K562 (cell line): ENCODE data around the gene CAPN12. TPM values are rescaled to one million over a fixed set of nuclear protein-coding genes. Genes with fewer than 3 reads are reported as not detected.

Experiments
- BHLHE40 ChIP-seq: IDR thresholded peaks from 2 replicates; pipeline ENCODE4 v1.6.1; 2011; ENCODE audit warnings: low read length, improper control_type of control experiment
- POLR2AphosphoS2 ChIP-seq: IDR thresholded peaks from 2 replicates; pipeline ENCODE4 v1.6.1; 2012; ENCODE audit warnings: low read length, improper control_type of control experiment
- PTRF ChIP-seq: fragments of 450-650 bp; IDR thresholded peaks from 2 replicates; pipeline ENCODE4 v1.6.1; 2016; ENCODE audit warnings: mild to moderate bottlenecking, missing genetic modification characterization, missing compliant biosample characterization
- RBM22 ChIP-seq: fragments of 200-400 bp; formaldehyde crosslinking; IDR thresholded peaks from 2 replicates; pipeline ENCODE4 v1.6.1; 2018; ENCODE audit warnings: low read length, low read depth; ENCODE audit not compliant: poor library complexity, severe bottlenecking
- RCOR1 ChIP-seq, 2 experiments: IDR thresholded peaks; 2 replicates each; pipeline ENCODE4 v1.6.1; 2012; ENCODE audit warnings: low read depth in 2 of 2, low read length in 2 of 2, borderline replicate concordance in 1 of 2, improper control_type of control experiment in 1 of 2
- RREB1 ChIP-seq: fragments of 250-450 bp; sonication (Bioruptor Pico); IDR thresholded peaks from 2 replicates; pipeline ENCODE4 v1.4.0; 2020
- TAF15 ChIP-seq: fragments of 200-400 bp; formaldehyde crosslinking; IDR thresholded peaks from 2 replicates; pipeline ENCODE4 v1.6.1; 2017; ENCODE audit warnings: mild to moderate bottlenecking, low read depth, low read length, moderate library complexity
- UBTF ChIP-seq, 2 experiments: IDR thresholded peaks; 2 replicates each; pipeline ENCODE4 v1.6.1; 2012; ENCODE audit warnings: improper control_type of control experiment in 2 of 2, low read depth in 2 of 2, low read length in 2 of 2, borderline replicate concordance in 1 of 2
- USF2 ChIP-seq: sonication (generic); formaldehyde crosslinking; IDR thresholded peaks from 2 replicates; pipeline ENCODE4 v1.5.0; 2020; ENCODE audit warnings: missing genetic modification reagents
- ZNF592 ChIP-seq: fragments of 450-650 bp; IDR thresholded peaks from 2 replicates; pipeline ENCODE4 v1.6.1; 2017; ENCODE audit warnings: antibody characterized with exemption, mild to moderate bottlenecking
- polyA plus RNA-seq, 8 experiments: library from polyadenylated mRNA; depleted of rRNA in 4 of 8; stranded (reverse) in 5 of 8; unstranded in 3 of 8; fragments of >200 nt; fragmentation: Nextera tagmentation in 2 of 8; fragmentation: Illumina TruSeq in 1 of 8; extraction: Ambion mirVana in 2 of 8; extraction: Trizol in 1 of 8; gene quantifications; 2 replicates each; pipeline versions ENCODE4 v1.2.1 to v1.2.3, GENCODE V29; 2011 to 2014; ENCODE audit warnings: inconsistent platforms in 1 of 8, missing spikeins in 1 of 8
- total RNA-seq, 7 experiments: library from RNA; depleted of rRNA in 6 of 7; stranded (reverse); fragments of >200 nt in 6 of 7; fragmentation: Illumina TruSeq in 2 of 7; extraction: Trizol in 2 of 7; gene quantifications; 2 replicates each; pipeline versions ENCODE4 v1.2.1 to v1.2.3, GENCODE V29; 2011 to 2021; ENCODE audit warnings: low replicate concordance in 1 of 7

The CAPN12 gene
- total and polyA plus RNA-seq, 9 of the 15 experiments (the other 6 are each of a cell fraction or from before 2014, with no cell fraction given): 0.83 to 7.0 (median 1.6) TPM

GRCh38 chr19:38721979-38722773 lies 22.1 kb downstream of the CAPN12 start (continued):
- no peak for TF ChIP-seq USF2 (CRISPR knock-in tag)
- TF ChIP-seq PTRF: no peak
- TF ChIP-seq BHLHE40: no peak
- peak; percentile 21 for TF ChIP-seq RBM22
- no peak for TF ChIP-seq RREB1 (CRISPR knock-in tag)
- TF ChIP-seq ZNF592: no peak
- 0 out of 2 replicates have a peak, but pooled peaks have one; percentile 8 for TF ChIP-seq POLR2AphosphoS2
- TF ChIP-seq UBTF (IDR thresholded peaks at IDR 0.05; ENCODE audit: borderline replicate concordance in 1 of 2, low read depth in 2 of 2, low read length in 2 of 2): no peak
- no peak for TF ChIP-seq RCOR1 (IDR thresholded peaks at IDR 0.05; ENCODE audit: borderline replicate concordance in 1 of 2, low read depth in 2 of 2, low read length in 2 of 2)
- no peak for TF ChIP-seq TAF15
